Esophagus mucosa (tissue), 1 donor: ENCODE data around the gene ARAP2. TPM values are rescaled to one million over a fixed set of nuclear protein-coding genes. Genes with fewer than 3 reads are reported as not detected.

Experiments
- ATAC-seq: fragments of 200-7000 bp; cut with Tn5 transposase; one replicate; pipeline ENCODE4 v1.9.1; 2020
- total RNA-seq: library from RNA; stranded (reverse); gene quantifications from one replicate; pipeline ENCODE4 v1.2.4, GENCODE V29; 2023
- donor health status: DM: yes; HTN: yes; CAD: no.

ARAP2 gene
- total RNA-seq, 1 donor from 2014 or later: 28.5 TPM

GRCh38 chr4:36039026-36039425 is 205.3 kb downstream of the ARAP2 start:
- no peak for ATAC-seq

DNA sequence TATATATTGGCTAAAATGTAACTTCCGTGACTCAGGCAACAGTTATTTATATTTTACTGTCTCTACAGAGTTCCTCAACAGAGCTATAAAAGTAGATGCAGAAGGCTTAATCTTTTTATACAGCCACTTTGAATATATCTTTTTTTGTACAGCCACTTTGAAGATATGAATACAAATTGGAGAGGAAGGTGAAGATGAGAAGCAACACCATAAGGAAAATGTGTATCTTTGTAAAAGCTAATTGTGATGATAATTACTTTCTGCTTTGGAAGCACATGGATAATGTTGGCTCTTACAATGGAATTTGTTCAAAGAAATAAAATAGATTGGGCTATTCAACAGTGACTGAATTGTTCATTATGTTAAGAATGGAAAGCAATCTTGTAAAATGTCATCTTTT is 205.8 kb downstream of the ARAP2 start:
- no peak for ATAC-seq

GRCh38 chr4:36037127-36037526 is 207.2 kb downstream of the ARAP2 start:
- no peak for ATAC-seq

- ATAC-seq: no peak
Observed at GRCh38 chr4:36029951-36030350, 214.4 kb downstream of the ARAP2 start.

GRCh38 chr4:36027203-36027602 is 217.1 kb downstream of the ARAP2 start:
- ATAC-seq: no peak

GRCh38 chr4:36026348-36026880 is 217.9 kb downstream of the ARAP2 start:
- no peak for ATAC-seq

DNA sequence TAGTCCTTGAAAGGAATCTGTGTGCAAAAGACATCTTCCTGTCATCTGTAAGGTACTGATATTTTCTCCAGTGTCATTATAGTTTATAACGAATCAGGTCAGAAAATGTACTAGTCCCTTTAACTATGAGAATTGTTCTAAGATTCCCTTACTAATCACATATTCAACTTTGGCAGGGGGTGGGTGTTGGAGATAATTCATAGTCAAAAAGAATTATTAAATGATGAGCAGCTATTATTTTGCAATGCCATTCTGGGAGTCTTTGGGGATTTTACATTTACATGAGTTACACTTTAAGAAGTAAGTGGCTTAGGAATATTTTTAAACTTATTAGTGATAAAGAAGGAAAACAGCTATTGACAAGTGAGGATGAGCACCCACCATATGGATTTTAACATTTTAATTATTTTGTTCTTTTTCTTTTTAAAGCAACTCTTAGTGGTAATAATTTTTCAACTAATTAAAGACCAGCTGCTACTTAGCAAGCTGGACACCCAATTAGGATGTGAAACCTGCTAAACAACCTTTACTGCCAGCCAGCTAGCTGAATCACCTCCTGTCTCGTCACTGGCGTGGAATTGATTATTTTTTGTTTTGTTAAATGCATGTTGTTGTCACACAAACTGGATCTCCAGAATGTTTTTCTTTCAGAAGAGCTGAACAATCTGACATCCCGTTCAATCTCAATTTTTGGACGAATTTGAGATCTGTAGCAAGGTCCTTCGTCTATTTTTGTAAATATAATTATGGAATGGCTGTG is 219.2 kb downstream of the ARAP2 start:
- no peak for ATAC-seq

DNA sequence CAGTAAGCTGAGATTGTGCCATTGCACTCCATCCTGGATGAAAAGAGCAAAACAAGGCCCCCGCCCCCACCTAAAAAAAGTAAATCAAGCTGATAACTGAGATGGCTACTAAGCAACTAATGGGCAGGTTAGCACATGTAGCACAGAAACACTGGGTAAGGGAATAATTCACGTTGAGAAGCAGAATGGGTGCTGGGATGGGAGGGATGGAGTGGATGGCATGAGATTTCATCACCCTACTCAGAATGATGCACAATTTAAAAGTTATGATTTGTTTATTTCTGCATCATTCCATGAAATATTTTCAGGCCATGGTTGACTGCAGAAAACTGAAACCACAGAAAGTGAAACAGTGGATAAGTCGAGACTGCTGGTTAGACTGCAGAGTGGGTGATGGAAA is 224.0 kb downstream of the ARAP2 start:
- ATAC-seq: no peak

Other genes starting within 250 kb of the ARAP2 start
- gene DTHD1, start 37.1 kb upstream of the ARAP2 start, total RNA-seq: 0.08 TPM